ENCODE measurements around the gene TBC1D22A. TPM values are rescaled to one million over a fixed set of nuclear protein-coding genes. Genes with fewer than 3 reads are reported as not detected.

The TBC1D22A gene
- total RNA-seq, 2 experiments from 2014 or later, result 22.3 to 43.9 TPM

DNA sequence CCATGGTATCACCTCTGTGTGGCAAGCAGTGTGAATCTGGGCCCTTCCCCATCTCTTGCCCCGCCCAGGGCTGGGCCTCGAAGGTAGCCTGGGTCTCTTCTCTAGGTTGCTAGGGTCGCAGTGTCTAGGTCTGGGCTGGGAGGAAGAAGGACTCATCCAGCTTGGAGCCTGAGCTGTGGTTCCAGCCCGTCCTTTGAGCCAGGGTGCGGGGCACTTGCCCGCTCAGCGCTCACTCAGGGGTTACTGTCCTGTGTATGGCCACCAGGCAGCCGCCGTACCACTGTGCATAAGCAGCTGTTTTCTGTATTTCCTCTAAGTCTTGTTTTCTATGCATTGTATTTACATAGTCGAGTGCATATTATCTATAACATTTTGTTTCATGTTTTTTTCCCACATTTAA, 160.9 kb downstream of the TBC1D22A start:
- H3K4me2 ChIP-seq (ENCODE audit: low read length), result no peak overlapping the region
- BruUV-seq (replicated peaks), result no TSS peak
- H3K27ac ChIP-seq (ENCODE audit: low read depth, low read length, poor library complexity, severe bottlenecking), result no peak overlapping the region
- intact Hi-C loops (cut with micrococcal nuclease; ENCODE audit: unreplicated experiment), result no loop called here
- H3K9me3 ChIP-seq (ENCODE audit: low read length), result peaks cover 10% of the 10 kb centered on the region; the same call in 1 of the 2 replicates
- no peak overlapping the region for H3K4me3 ChIP-seq (ENCODE audit: low read depth, low read length, poor library complexity, severe bottlenecking)
- POLR2A ChIA-PET, result no interaction called here
- no peaks in the 10 kb centered on the region for H3K79me2 ChIP-seq (ENCODE audit: insufficient read depth, low read depth, low read length)
- peaks cover 16% of the 10 kb centered on the region for H3K36me3 ChIP-seq (ENCODE audit: insufficient read depth, low read length)
- no peak for DNase-seq (ENCODE audit: low spot score)
- H3K9me2 ChIP-seq (ENCODE audit: insufficient read depth, low read length), result no peaks in the 10 kb centered on the region
- H2AFZ ChIP-seq (ENCODE audit: low read length), result no peak overlapping the region
- CTCF ChIA-PET (ENCODE audit: unreplicated experiment), result no interaction called here
- no peaks in the 10 kb centered on the region for H4K20me1 ChIP-seq (ENCODE audit: insufficient read depth, low read length)
- TF ChIP-seq EZH2phosphoT487 (IDR thresholded peaks at IDR 0.05; ENCODE audit: borderline replicate concordance, low read depth, low read length) (no peak), CTCF (conservative IDR thresholded peaks at IDR 0.05; ENCODE audit: low read length) (no peak)
- no peaks in the 10 kb centered on the region for H3K4me1 ChIP-seq (ENCODE audit: insufficient read depth, low read length, poor library complexity, severe bottlenecking)

DNA sequence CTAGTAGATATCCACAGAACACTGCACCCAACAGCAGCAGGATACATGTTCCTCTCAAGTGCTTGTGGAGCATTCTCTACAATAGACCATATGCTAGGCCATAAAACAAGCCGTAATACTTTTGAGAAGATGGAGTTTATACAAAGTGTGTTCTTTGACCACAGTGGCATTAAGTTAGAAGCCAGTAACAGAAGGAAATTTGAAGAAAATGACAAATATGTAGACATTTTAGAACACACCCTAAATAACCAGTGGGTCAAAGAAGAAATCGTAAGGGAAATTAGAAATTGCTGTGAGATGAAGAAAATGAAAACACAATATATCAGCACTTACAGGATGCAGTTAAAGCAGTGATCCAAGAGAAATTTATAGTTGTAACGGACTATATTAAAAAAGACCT, 163.4 kb downstream of the TBC1D22A start:
- TF ChIP-seq EZH2phosphoT487 (IDR thresholded peaks at IDR 0.05; ENCODE audit: borderline replicate concordance, low read depth, low read length) (no peak), CTCF (conservative IDR thresholded peaks at IDR 0.05; ENCODE audit: low read length) (no peak)
- H3K9me3 ChIP-seq (ENCODE audit: low read length), result peaks cover 10% of the 10 kb centered on the region; the same call in 1 of the 2 replicates
- H3K9me2 ChIP-seq (ENCODE audit: insufficient read depth, low read length), result no peaks in the 10 kb centered on the region
- no peak overlapping the region for H3K27ac ChIP-seq (ENCODE audit: low read depth, low read length, poor library complexity, severe bottlenecking)
- H3K36me3 ChIP-seq (ENCODE audit: insufficient read depth, low read length), result peaks cover 16% of the 10 kb centered on the region
- no peaks in the 10 kb centered on the region for H4K20me1 ChIP-seq (ENCODE audit: insufficient read depth, low read length)
- CTCF ChIA-PET (ENCODE audit: unreplicated experiment), result no interaction called here
- POLR2A ChIA-PET, result no interaction called here
- intact Hi-C loops (cut with micrococcal nuclease; ENCODE audit: unreplicated experiment), result no loop called here
- no peak overlapping the region for H2AFZ ChIP-seq (ENCODE audit: low read length)
- no peak for DNase-seq (ENCODE audit: low spot score)
- no peak overlapping the region for H3K4me2 ChIP-seq (ENCODE audit: low read length)
- no TSS peak for BruUV-seq (replicated peaks)
- H3K4me3 ChIP-seq (ENCODE audit: low read depth, low read length, poor library complexity, severe bottlenecking), result no peak overlapping the region
- H3K79me2 ChIP-seq (ENCODE audit: insufficient read depth, low read depth, low read length), result no peaks in the 10 kb centered on the region
- H3K4me1 ChIP-seq (ENCODE audit: insufficient read depth, low read length, poor library complexity, severe bottlenecking), result no peaks in the 10 kb centered on the region

DNA sequence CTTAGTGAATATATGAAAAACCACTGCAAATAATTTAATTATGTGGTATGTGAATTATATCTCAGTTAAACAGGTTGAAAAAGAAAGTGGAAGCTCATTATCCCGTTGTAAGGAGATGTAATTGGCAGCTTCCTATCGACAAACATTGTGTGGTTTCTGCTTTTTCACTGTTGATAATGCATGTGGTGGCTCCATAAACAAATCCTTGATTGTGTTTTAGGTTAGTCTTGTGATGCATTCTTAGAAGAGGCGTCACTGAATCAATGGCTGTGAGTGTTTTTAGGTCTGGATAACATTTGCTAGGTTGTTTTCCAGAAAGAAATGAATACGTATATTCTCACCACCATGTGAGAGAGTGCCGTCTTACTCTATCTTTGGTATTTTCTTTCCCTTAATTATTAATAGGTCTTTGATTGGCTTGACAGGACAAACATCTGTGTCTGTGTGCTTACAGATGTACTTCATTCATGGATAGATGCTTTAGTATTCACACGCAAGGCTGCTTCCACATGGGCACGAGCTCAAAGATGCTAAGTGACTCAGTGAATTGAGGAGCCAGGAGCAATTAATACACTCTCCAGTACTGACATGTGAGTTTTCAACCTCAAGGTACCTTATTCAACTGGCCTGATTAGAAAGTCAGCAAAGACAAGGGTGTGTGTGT, 166.7 kb downstream of the TBC1D22A start:
- ChIA-PET CTCF (ENCODE audit: unreplicated experiment) (no interaction called here), POLR2A (interaction anchor here (0.6 kb wide), 1 partner anchor 348 kb away, joined by 4 read pairs; no protein-coding TSS in a partner anchor)
- no peaks in the 10 kb centered on the region for H4K20me1 ChIP-seq (ENCODE audit: insufficient read depth, low read length)
- no peaks in the 10 kb centered on the region for H3K4me1 ChIP-seq (ENCODE audit: insufficient read depth, low read length, poor library complexity, severe bottlenecking)
- no peak overlapping the region for H3K4me3 ChIP-seq (ENCODE audit: low read depth, low read length, poor library complexity, severe bottlenecking)
- H2AFZ ChIP-seq (ENCODE audit: low read length), result no peak overlapping the region
- no peak overlapping the region for H3K4me2 ChIP-seq (ENCODE audit: low read length)
- no peaks in the 10 kb centered on the region for H3K9me2 ChIP-seq (ENCODE audit: insufficient read depth, low read length)
- H3K9me3 ChIP-seq (ENCODE audit: low read length), result no peaks in the 10 kb centered on the region
- H3K36me3 ChIP-seq (ENCODE audit: insufficient read depth, low read length), result peaks cover 10% of the 10 kb centered on the region; the same call in 1 of the 2 replicates
- H3K79me2 ChIP-seq (ENCODE audit: insufficient read depth, low read depth, low read length), result no peaks in the 10 kb centered on the region
- no peak for DNase-seq (ENCODE audit: low spot score)
- H3K27ac ChIP-seq (ENCODE audit: low read depth, low read length, poor library complexity, severe bottlenecking), result no peak overlapping the region
- BruUV-seq (replicated peaks), result no TSS peak
- no peak for TF ChIP-seq EZH2phosphoT487 (IDR thresholded peaks at IDR 0.05; ENCODE audit: borderline replicate concordance, low read depth, low read length)
- no peak for TF ChIP-seq CTCF (conservative IDR thresholded peaks at IDR 0.05; ENCODE audit: low read length)
- intact Hi-C loops (cut with micrococcal nuclease; ENCODE audit: unreplicated experiment), result no loop called here

Data from OCI-LY7 (cell line).